Measurements from ENCODE around the gene LPCAT1.

LPCAT1 gene

DNA sequence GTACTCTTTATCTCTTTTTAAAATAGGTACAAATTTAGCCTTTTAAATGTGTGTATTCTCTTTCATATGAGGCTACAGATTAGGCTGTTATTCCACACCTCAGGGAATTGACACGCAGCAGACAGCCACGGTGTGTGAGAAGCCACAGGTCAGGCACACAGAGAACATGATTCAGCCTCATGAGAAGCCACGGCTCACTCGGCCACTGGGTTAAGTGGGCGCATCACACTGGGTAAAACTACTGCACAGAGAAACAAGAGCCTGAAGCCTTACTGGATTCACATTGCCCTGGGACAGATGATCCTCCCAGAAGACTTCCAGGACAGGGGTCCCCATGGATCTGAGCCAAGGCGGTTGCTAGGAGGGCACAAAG, 28.2 kb downstream of the LPCAT1 start:
- no peak for DNase-seq (ENCODE audit: low read depth)

DNA sequence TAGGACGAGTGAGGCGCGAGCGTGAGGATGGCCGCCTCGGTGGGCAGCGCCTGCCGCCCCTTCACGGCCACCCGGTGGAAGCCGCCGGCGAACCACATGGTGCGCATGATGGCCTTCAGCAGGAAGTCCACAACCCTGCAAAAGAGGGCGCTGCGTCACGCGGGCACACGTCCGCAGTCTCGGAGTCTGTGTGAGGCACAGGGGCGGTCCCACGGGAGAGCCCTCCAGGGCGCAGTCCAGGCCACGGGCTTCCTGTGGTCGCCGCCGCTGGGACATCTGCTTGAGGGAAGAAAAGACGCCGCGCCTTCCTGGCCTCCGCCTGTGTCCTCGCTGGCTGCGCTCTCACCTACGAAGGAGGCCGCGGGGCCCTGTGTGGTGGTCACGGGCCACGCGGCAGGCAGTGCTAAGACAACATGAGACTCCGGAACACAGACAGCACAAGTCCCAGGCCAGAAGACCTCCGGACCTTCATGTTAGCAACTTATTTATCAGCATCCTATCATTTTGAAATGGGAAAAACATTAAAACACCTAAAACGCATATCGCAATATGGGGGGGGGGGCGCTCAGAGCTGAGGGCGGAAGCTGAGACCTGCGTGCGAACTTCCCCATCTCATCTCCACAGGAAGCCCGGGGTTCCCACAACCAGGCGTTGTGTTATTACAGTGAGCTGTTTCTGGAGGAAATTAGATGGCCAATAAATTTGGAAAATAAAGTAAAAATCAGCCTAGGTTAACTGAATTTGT, 28.8 kb downstream of the LPCAT1 start:
- no peak for DNase-seq (ENCODE audit: low read depth)

DNA sequence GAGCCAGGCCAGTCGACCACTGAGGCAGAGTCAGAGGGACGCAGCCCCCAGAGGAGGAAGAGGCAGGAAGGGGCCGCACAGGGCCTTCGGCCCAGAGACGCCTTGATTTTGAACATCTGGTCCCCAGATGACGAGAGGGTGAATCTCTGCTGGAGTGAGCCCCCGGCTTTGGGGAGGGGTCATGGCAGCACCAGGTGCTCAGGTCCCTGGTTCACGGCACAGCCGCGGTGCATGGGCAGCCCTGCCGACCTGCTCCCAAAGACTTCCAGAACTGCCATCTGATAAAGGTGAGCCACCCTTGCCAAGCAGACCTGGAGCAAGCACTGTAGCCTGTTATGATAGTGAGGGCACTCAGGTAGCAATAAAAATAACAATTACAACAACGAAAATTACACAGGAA, 29.8 kb downstream of the LPCAT1 start:
- DNase-seq (ENCODE audit: low read depth): no peak

DNA sequence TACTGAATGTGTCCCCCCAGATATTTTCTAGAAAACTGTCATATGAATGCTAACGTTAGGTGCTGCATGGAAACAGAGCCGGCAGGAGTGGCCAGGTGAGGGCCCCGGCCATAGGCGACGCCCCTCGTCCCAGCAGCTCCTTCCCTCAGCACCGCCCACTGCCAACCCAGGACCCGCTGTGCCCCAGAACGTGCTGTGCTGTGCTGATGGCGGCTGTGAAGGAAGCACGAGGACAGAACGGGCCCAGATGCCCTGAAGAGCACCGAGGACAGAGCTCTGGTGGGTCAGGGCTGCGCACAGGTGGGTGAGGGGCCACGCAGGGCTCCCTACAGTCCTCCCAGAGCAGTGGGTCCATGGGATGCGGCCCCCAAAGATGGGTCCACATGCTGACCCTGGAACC, 30.3 kb downstream of the LPCAT1 start:
- DNase-seq (ENCODE audit: low read depth): no peak

DNA sequence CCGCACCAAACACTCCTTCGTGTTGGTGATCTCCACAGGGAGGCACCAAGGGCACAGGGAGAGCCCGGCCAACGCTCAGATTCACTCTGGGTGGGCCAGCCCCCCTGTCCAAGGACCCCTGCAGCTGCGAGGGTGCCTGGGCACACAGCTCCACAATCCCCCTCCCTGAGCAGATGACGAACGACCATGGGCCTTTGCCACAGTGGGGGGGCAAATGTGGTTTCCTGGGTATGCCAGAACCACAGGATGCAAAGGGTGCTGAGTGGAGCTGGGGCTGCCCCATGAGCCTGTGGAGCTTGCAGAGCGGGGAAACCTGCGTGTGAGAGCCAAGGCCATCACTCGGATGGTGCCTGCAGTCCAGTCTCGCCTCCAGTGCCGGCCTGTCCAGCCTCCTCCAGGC, 31.0 kb downstream of the LPCAT1 start:
- DNase-seq (ENCODE audit: low read depth): no peak

DNA sequence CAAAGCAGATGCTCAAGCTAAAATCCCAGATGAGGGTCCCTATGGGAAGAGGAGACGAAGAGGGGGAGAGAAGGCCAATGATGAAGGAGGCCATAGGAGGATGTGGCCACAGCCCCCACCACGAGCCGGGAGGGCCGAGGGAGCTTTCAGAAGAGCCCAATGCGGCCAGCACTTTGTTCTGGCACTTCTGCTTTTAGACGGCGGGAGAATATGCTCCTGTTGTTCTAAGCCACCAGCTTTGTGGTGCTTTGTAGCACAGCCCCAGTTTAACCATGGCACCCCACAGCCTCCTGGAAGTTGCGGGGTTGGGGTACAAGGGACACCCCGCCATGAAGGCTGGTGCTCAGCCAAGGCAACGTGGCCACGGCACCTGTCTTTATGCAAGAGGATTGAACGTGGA, 33.4 kb downstream of the LPCAT1 start:
- DNase-seq (ENCODE audit: low read depth): no peak

DNA sequence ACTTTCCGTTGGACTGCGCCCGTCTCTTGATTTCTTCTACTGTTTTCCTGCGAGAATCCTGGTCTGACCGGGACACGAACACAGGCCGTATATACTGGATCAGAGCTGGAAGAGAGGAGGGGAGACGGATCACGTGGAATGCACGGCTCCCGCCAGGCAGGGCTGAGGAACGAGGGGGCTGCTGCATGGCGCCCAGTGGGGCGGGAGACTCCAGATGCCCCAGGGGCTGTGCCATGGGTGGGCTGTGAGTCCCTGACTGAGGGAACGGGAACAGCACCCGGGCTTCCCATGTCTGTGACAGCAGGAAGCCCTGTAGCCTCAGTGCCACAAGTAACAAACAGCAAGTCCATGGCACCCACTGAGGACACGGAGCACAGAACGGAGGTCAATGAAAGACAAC, 34.0 kb downstream of the LPCAT1 start:
- DNase-seq (ENCODE audit: low read depth): no peak

DNA sequence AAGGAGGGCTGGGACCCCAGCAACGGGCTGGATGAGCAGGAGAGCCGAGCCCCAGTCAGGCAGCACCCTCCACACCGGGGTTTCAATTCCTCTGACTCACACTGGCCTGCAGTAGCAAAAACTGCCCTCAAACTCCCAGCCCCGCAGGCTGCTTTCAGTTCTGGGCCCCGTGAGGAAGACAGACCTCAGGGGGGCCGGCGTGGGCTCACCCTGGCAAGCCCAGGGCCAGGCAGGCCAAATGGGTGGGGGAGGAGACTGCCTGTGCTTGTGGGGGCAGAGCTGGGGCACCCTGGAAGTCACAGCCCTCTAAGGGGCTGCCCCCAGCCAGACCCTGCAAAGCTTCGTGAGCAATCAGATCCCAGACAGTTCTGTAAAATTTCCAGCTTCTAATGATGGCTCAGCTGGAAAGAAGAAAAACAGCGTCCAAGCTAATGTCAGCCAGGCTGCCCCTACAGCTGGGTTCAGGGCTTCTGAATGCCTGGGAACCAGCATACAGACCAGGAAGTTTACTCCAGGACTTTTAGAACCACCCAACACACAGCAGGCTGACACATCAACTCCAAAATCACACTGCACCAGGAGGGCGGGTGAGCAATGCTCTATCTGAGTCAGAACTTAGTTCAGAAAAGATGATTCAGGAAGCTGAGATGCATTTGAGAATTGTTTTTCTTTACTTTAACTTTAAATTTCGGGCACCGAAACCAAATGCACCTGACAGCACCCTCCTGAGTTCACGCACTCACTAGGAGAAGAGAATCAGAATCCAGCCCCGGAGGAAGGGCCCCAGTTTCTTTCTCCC, 34.7 kb downstream of the LPCAT1 start:
- DNase-seq (ENCODE audit: low read depth): peak; percentile 77

DNA sequence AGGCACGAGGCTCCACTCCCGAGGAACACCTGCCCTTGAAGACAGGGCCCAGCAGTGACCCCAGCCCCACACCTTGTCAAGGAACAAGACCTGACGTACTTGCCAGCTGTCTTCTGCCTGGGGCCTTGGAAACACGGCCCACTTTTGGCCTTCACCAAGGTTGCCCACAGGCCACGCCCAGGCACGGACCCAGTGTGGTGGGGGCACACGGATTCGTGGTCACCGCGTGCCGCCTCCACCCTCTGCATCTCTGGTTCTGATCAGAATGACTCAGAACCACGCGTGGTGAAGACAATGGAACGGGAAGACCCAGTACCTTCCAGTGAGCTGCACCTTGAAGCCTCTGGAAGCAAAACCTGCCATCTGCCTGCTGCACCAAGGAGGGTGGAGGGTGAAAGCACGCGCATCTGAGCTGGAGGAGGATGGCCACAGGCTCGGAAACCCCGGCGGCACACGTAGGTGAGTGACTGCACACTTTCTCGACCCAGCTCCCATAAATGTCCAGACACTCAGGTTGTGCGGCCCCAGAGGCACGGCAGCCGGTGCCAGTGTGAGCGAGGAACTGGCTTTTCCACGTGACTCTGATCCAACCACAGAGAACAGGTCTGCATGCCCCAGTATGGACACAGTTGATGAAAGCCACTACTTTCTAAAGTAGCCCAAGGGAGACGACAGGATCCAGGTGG, 36.5 kb downstream of the LPCAT1 start:
- DNase-seq (ENCODE audit: low read depth): no peak

DNA sequence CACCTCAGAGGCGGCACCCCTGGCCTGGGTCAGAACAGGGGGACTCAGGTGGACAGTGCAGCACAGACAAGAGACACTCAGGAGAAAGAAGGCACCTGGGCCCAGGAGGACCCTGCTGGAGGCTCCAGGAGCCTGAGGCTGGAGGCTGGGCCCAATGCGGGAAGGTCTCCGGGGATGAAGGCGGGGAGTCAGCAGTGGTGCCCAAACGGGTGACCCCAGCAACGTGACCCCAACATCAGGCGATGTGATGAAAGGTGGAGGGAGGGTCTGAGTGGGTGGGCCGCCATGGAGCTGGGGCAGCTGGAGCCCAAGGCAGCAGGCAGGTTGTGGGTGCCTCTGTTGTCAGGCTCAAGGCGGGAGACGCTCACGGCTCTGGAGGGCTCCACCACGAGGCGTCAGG, 37.5 kb downstream of the LPCAT1 start:
- DNase-seq (ENCODE audit: low read depth): no peak

DNA sequence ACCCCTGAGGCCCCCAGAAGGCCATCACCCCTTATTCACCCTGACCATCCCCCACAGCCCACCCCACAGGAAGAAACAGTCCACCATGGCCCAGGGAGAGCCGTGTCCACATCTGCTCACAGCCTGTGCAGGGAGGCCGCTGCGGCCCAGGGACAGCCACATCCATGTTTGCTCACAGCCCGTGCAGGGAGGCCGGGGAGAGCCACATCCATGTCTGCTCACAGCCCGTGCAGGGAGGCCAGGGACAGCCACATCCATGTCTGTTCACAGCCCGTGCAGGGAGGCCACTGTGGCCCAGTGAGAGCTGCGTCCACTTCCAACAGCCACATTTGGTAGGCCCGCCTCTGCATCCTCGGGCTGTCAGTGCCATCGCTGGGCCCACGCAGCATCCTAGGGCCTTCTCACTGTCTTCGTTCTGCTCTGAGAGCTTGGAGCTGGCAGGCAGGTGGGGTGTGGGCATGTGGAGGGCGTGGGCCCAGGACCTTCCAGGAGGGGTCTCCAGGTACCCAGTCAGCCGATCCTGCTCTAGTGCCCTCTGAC, 38.1 kb downstream of the LPCAT1 start:
- no peak for DNase-seq (ENCODE audit: low read depth)

DNA sequence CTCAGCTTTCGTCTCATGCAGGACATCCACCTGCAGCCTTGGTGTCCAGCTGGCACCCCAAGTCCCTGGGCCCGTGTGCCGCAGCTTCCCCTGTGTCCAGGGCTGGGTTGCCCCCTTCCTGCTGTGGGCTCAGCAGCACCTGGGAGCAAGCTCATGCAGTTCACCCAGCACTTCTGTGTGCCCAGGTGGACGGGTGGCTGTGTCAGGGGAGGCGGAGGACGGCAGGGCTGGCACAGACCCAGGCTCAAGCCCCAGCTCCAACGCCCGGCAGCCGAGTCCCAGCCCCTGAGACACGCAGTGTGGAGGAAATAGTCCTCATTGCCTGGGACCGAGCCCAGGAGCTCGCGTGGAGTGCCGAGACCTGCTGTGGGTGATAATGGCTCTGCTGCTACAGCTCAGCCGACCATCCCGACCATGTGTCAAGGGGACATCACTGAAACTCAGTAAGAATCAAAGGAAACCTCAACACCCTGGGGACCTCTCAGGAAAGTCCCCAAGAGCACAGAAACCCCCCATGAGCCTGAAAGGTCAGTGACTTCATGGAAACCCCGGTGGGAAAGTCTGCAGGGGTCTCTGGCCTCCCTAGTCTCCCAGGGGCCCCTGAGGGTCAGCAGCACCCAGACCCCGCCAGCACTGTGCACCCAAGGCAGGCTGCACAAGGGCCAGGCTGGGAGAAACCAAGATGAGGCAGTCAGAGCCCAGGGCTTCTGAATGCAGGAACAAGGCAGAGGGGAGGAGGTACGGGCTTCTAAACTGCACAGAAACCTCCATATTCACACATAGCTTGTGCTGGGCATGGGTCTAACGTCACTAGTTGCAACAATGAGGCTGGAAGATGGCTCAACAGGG, 38.8 kb downstream of the LPCAT1 start:
- no peak for DNase-seq (ENCODE audit: low read depth)

DNA sequence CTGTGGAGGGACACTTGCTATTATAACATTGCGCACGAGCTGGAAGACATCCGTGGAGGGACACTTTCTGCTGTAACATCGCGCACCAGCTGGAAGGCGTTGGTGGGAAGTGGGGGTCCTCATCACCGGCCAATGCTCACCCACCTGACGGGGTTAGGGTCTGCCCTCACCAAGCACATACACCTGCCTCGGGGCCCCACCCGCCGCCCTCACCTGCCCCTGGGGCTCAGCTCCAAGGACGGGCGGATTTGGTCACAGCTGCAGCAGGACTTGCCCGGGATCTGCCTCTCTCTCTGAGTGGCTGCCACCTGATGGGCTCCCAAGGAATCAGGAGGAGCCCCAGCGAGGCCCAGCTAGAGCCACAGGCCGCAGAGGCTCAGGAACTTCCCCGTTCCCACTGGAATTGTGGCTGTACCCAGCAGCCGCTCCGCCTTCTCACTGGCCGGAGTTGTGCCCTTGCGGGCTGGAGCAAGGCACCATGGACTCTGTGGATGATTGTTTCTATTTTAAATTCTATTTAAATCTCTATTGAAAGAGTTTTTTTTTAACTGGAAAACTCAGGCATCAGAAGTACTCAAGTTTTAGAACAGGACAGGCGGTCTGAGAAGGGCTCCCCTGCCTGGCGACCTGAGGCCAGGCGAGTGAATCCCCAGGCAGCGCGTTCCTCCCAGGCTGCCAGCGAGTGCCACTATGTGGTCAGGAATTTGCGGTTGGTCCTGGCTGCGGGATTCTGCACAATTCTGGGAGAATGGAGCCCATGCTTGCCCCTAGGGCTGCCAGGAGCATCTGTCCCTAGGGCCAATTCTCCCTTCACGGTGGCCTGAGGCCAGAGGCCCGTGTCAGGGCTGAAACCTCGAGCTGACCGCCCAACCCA, 39.7 kb downstream of the LPCAT1 start:
- no peak for DNase-seq (ENCODE audit: low read depth)

DNA sequence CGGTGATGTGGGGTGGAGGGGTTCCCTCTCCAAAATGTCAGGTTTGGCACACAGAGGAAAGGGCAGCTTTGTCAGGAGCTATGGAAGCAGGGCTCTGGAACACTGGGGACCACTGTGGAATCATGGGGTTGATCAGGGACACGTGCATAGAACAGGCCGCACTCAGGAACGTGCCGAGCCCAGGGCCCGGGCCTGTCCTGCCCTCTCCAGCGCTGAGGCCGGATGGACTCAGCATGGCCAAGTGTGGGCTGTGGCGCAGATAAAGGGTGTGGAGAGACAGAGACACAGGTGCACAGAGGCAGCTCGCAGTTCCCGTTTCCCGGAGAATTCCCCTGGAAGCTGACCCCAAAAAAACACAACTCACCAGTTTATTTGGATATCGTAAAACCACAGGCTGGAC, 40.7 kb downstream of the LPCAT1 start:
- DNase-seq (ENCODE audit: low read depth): no peak

DNA sequence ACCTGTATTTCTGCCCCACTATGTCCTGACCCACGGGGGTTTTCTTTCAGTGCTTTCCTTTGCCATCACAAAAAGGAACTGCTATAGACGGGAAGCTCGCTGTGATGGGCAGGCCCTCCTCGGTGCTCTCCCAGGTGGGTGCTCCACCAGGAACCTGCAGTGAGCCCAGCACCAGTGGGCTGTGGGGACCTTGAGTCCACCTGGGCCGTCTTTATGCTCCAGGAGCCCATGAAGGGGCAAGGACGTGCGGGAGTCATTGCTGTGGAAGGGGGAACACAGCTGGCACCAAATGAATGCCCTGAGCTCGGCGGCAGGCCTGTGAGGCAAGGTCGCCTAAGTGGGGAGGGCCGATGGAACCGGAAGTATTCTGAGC, 41.8 kb downstream of the LPCAT1 start:
- no peak for DNase-seq (ENCODE audit: low read depth)

DNA sequence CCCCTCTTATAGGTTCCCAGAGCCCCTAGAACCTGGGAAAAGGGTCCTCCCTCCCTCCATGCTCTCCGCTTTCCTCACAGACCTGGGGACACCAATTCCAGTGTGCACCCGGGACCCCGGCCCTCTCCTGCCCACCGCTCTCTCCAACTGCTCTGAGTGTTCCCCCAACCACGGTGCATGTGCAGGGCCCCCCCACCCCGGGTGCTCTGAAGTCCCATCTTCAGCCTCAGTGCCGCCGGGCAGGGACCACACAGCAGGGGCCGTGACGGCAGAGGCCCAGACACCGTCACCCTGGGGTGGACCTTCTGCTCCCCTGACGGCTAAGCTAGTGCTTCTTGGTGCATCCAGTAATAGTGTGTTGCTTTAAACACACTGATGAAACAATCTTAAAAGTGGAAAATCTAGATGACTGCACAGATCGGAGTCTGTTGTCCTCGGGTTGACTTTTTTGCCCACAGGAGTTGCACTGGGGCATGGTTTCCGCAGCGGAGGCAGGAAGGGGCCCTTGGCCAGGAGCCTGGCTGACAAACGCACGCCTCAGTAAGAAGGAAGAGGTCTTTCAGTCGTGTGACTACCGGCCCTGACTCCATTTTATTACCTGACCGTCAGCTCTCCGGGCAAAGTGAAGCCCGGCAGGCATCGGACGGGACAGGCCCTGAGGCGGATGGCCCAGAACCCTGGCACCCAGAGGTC, 42.3 kb downstream of the LPCAT1 start:
- DNase-seq (ENCODE audit: low read depth): no peak

DNA sequence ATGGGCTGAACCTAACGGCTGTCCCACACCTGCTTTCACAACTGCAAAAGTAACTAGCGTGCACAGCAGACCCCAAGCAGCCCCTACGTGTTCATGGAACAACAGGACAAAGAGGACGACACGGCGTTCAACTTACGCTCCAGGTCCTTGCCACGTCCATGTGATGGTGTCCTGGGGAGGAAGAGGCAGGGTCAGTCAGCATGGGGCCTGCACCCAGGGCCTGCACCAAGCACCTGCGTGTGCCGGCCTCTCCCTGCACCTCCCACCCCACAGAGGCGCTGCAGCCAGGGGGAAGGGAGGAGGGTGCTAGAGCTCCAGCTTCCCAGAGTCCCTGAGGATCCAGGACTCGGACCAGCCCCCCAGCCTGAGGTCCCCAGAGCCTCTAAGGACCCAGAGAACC, 43.0 kb downstream of the LPCAT1 start:
- DNase-seq (ENCODE audit: low read depth): no peak

DNA sequence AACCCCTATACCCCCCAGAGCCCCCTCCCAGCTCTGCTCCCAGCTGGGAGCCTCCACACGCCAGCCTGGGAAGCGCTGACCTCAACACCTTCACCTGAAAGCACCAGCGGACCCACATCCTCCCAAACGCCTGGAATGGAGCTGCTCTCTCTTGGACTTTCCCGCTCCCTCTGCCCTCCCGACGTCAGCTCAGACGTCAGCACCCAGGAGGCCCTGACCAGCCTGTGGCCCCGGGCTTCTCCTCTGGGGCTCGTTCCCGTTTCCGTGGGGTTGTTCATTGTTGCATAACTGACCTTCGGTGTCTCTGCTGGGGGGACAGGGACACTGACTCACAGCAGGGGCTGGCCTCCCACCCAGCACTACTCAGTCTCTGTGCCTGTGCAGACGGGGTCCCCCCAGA, 43.5 kb downstream of the LPCAT1 start:
- DNase-seq (ENCODE audit: low read depth): no peak

DNA sequence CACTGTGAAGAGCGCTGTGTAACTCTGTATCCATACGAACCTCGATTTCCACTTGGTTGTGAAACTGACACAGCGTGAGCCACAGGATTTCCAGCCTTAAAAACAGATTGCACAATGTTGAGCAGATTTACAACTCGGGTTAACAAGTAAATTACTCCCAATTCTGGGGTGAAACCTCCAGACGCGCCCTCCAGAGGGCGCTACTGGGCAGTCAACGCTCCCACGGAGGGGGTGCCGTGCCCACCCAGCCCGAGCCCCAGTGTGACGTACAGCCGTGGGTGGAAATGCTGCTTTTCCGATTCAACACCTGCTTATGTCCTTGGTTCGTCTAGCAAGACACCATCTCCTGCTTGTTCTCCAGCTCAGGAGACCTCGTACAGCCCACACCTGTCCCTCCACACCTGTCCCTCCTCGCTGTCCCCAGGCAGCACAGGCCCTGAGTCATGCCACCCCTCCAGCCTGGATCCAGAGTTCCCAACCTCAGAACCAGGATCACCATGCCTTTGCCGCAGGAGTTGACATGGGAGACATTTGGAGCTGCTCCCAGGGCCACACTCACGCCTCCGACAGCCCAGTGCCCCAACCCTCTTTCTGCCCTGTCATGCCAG, 44.1 kb downstream of the LPCAT1 start:
- peak; percentile 28 for DNase-seq (ENCODE audit: low read depth)

DNA sequence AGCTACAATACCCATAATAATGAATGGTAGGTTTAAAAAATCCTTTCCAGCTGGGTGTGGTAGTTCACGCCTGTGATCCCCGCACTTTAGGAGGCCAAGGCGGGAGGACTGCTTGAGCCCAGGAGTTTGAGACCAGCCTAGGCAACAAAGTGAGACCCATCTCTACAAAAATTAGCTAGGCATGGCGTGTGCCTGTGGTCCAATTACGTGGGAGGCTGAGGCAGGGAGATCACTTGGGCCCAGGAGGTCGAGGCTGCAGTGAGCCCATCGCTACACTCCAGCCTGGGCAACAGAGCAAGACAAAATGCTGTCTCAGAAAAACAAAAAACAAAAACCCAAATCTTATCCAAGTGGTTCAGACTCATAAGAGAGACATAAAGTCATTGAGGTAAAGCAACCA, 44.7 kb downstream of the LPCAT1 start:
- no peak for DNase-seq (ENCODE audit: low read depth)
